Spleen (tissue), 11 donors: ENCODE results near the gene KIAA1614. TPM values are rescaled to one million over a fixed set of nuclear protein-coding genes. Genes with fewer than 3 reads are reported as not detected.

Experiments
- DNase-seq: peaks from one replicate; pipeline ENCODE4 v3.0.0-alpha.2; 2020
- H3K27ac ChIP-seq, 8 donors: fragments of 200-600 bp; sonication (generic) in 7 of 8; 1 replicate in 4 of 8; 2 replicates in 4 of 8; pipeline versions ENCODE4 v1.5.0 to v1.8.0; 2016 to 2021; ENCODE audit warnings: inconsistent platforms in 4 of 8, mild to moderate bottlenecking in 4 of 8, moderate library complexity in 1 of 8
- H3K27me3 ChIP-seq, 7 donors: fragments of 200-600 bp; sonication (generic) in 6 of 7; replicated peaks in 1 of 7; 1 replicate in 4 of 7; 2 replicates in 3 of 7; pipeline versions ENCODE4 v1.5.0 to v1.8.0; 2016 to 2021; ENCODE audit warnings: inconsistent platforms in 3 of 7, mild to moderate bottlenecking in 1 of 7
- H3K36me3 ChIP-seq, 6 donors: fragments of 200-600 bp; sonication (generic) in 5 of 6; 1 replicate in 4 of 6; 2 replicates in 2 of 6; pipeline versions ENCODE4 v1.5.0 to v1.8.0; 2016 to 2021; ENCODE audit warnings: inconsistent platforms in 2 of 6
- H3K4me1 ChIP-seq, 6 donors: fragments of 200-600 bp; sonication (generic) in 5 of 6; 1 replicate in 3 of 6; 2 replicates in 3 of 6; pipeline versions ENCODE4 v1.5.0 to v1.8.0; 2016 to 2021; ENCODE audit warnings: inconsistent platforms in 3 of 6
- H3K4me3 ChIP-seq, 8 donors: fragments of 200-600 bp; sonication (generic) in 7 of 8; 1 replicate in 4 of 8; 2 replicates in 4 of 8; pipeline versions ENCODE4 v1.5.0 to v1.8.0; 2016 to 2021; ENCODE audit warnings: inconsistent platforms in 4 of 8, mild to moderate bottlenecking in 4 of 8, moderate library complexity in 2 of 8
- H3K9me3 ChIP-seq, 8 donors: fragments of 200-600 bp; sonication (generic) in 7 of 8; 1 replicate in 4 of 8; 2 replicates in 4 of 8; pipeline versions ENCODE4 v1.5.0 to v1.8.0; 2016 to 2021; ENCODE audit warnings: inconsistent platforms in 4 of 8
- POLR2A ChIP-seq, 3 donors: fragments of 450-650 bp; IDR thresholded peaks; one replicate each; pipeline ENCODE4 v1.5.1; 2017; ENCODE audit warnings: antibody characterized with exemption in 3 of 3, mild to moderate bottlenecking in 1 of 3
- POLR2AphosphoS5 ChIP-seq, 3 donors: sonication (generic); formaldehyde crosslinking; IDR thresholded peaks; one replicate each; pipeline ENCODE4 v1.5.1; 2017; ENCODE audit warnings: antibody characterized with exemption in 3 of 3
- WGBS, 5 donors: extraction: QIAGEN DNeasy Blood & Tissue Kit in 3 of 5; methylation state at CpG; one replicate each; pipeline versions ENCODE4 v1.1.5 to v1.1.7; 2013 to 2018; 5-methylcytosine and 5-hydroxymethylcytosine counted together
- intact Hi-C: fragments of 100-400 bp; cut with DNase I; formaldehyde crosslinking; loops from one replicate; pipeline ENCODE4 v1.15.0; 2023; ENCODE audit warnings: low total_unique reads
- polyA plus RNA-seq, 3 donors: library from polyadenylated mRNA; stranded (reverse); fragments of 200-250 nt; gene quantifications; one replicate each; pipeline ENCODE4 v1.2.1, GENCODE V29; 2013
- total RNA-seq, 7 donors: library from RNA; depleted of rRNA in 3 of 7; stranded (reverse); fragments of >200 nt in 3 of 7; fragmentation: NEBNext Ultra II Directional in 4 of 7; extraction: Animal tissue kit (Norgen Biotek cat#: 25700) in 4 of 7; gene quantifications; one replicate each; pipeline versions ENCODE4 v1.1.0 to v1.2.1, GENCODE V29; 2016 to 2021
- TF ChIP-seq, protein P1 (sequence below), 11 experiments: fragments of 200-600 bp in 7 of 11; fragments of 450-650 bp in 4 of 11; sonication (generic) in 4 of 11; IDR thresholded peaks in 8 of 11; conservative IDR thresholded peaks in 3 of 11; 1 replicate in 7 of 11; 2 replicates in 4 of 11; pipeline versions ENCODE4 v1.4.0 to v1.8.0; 2016 to 2021; ENCODE audit warnings: antibody characterized with exemption in 11 of 11, inconsistent platforms in 4 of 11, mild to moderate bottlenecking in 1 of 11
- donor health status: healthy with polysubstance abuse.
- donor health status: DM: no; HTN: no; CAD: no; lungs with moderate emphysema.
- donor health status: DM: no; HTN: no; CAD: no.
- donor health status: Bipolar disorder and iron deficiency.
- donor health status: healthy.
- donor health status: DM: no; HTN: no; CAD: no.
- donor health status: DM: yes; HTN: yes; CAD: no.

Gene KIAA1614
- total and polyA plus RNA-seq, 10 donors, result 0.50 to 7.4 (median 3.0) TPM

DNA sequence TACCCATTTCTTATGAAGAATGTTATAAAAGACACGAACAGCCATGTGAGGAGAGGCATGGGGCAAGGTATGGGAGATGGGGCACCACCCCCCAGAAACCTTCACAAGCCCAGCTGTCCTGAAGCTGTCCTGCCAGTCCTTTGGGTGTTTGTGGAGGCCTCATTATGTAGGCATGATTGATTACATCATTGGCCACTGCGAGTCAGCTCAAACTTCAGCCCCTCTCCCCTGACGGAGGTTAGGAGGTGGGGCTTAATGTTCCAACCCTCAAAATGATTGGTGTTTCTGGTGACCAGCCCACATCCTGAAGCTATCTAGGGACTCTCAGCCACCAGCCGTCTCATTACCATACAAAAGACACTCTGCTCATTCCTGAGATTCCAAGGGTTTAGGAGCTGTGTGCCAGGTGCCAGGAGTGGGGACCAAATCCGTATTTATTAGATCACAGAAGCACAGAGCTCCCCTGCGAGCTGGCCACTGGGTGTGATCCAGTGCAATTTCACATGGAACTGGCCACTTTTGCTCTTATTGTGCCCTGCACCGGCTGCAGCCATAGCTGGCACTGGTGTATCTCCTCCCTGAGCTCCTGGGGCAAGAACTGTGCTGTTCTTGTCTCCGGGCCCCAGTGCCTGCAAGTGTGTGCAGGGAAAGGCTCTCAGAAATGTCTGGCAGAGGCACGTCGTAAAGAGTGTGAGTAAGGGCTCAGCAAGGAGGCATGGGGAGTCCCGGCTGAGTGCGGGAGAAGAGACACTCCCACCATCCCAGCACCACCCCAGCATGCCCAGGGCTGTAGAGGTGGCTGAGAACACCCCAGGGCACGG lies 10.5 kb downstream of the KIAA1614 start:
- no peaks in the 10 kb centered on the region for H3K27me3 ChIP-seq
- peaks cover 4 to 24% (median 15%) of the 10 kb centered on the region in 6 donors for H3K4me1 ChIP-seq
- H3K4me3 ChIP-seq, result no peak overlapping the region
- intact Hi-C loops, result no loop called here
- TF ChIP-seq POLR2AphosphoS5 (IDR thresholded peaks at IDR 0.05) (no peak), POLR2A (IDR thresholded peaks at IDR 0.05) (no peak)
- TF ChIP-seq, protein P1, sequence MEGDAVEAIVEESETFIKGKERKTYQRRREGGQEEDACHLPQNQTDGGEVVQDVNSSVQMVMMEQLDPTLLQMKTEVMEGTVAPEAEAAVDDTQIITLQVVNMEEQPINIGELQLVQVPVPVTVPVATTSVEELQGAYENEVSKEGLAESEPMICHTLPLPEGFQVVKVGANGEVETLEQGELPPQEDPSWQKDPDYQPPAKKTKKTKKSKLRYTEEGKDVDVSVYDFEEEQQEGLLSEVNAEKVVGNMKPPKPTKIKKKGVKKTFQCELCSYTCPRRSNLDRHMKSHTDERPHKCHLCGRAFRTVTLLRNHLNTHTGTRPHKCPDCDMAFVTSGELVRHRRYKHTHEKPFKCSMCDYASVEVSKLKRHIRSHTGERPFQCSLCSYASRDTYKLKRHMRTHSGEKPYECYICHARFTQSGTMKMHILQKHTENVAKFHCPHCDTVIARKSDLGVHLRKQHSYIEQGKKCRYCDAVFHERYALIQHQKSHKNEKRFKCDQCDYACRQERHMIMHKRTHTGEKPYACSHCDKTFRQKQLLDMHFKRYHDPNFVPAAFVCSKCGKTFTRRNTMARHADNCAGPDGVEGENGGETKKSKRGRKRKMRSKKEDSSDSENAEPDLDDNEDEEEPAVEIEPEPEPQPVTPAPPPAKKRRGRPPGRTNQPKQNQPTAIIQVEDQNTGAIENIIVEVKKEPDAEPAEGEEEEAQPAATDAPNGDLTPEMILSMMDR (IDR thresholded peaks at IDR 0.05 in 8 of 11, conservative IDR thresholded peaks at IDR 0.05 in 3 of 11), result no peak
- 66 to 78% (median 75%) methylated on average over 13 of the region's 13 CpGs for WGBS, 5 donors
- no peak for DNase-seq
- H3K36me3 ChIP-seq, result no peaks in the 10 kb centered on the region
- no peaks in the 10 kb centered on the region for H3K9me3 ChIP-seq
- no peak overlapping the region for H3K27ac ChIP-seq

GRCh38 chr1:180923887-180924286 lies 11.2 kb downstream of the KIAA1614 start:
- no peak for DNase-seq
- Histone ChIP-seq H3K36me3 (no peaks in the 10 kb centered on the region), H3K9me3 (no peaks in the 10 kb centered on the region), H3K4me1 (peaks cover 4 to 24% (median 15%) of the 10 kb centered on the region in 6 donors), H3K27ac (no peak overlapping the region), H3K27me3 (no peaks in the 10 kb centered on the region), H3K4me3 (no peak overlapping the region)
- intact Hi-C loops, result no loop called here
- no peak for TF ChIP-seq POLR2AphosphoS5 (IDR thresholded peaks at IDR 0.05)
- no peak for TF ChIP-seq POLR2A (IDR thresholded peaks at IDR 0.05)
- TF ChIP-seq, protein P1 (IDR thresholded peaks at IDR 0.05 in 8 of 11, conservative IDR thresholded peaks at IDR 0.05 in 3 of 11), result no peak
- WGBS, 5 donors, result 70 to 90% (median 74%) methylated on average over 4 of the region's 4 CpGs

DNA sequence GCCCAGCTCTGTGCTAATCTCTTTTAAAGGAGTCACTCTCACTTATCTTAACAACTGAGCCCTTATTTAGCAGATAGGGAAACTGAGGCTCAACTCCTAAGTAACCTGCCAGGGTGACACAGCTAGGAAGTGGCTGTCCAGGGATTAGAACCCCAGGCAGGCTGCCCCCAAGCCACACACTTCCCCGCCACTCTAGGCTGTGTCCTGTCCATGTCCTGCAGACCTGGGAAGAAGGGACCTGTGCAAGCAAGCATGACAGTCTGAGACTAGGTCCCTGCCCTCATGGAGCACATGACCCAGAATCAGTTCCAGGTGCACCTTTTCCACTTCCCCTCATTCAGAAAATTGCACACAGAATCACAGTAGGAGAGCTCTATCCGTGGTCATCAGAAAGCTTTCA lies 12.2 kb downstream of the KIAA1614 start:
- no peaks in the 10 kb centered on the region for H3K27me3 ChIP-seq
- H3K4me1 ChIP-seq, result peaks cover 4 to 24% (median 15%) of the 10 kb centered on the region in 6 donors
- peaks cover 0 to 5% (median 0%) of the 10 kb centered on the region in 6 donors for H3K36me3 ChIP-seq
- H3K4me3 ChIP-seq, result no peak overlapping the region
- intact Hi-C loops, result no loop called here
- TF ChIP-seq, protein P1 (IDR thresholded peaks at IDR 0.05 in 8 of 11, conservative IDR thresholded peaks at IDR 0.05 in 3 of 11), result no peak
- TF ChIP-seq POLR2A (IDR thresholded peaks at IDR 0.05), result no peak
- no peak for TF ChIP-seq POLR2AphosphoS5 (IDR thresholded peaks at IDR 0.05)
- no peaks in the 10 kb centered on the region for H3K9me3 ChIP-seq
- no peak overlapping the region for H3K27ac ChIP-seq
- 74 to 90% (median 84%) methylated on average over 2 of the region's 2 CpGs for WGBS, 5 donors
- no peak for DNase-seq

DNA sequence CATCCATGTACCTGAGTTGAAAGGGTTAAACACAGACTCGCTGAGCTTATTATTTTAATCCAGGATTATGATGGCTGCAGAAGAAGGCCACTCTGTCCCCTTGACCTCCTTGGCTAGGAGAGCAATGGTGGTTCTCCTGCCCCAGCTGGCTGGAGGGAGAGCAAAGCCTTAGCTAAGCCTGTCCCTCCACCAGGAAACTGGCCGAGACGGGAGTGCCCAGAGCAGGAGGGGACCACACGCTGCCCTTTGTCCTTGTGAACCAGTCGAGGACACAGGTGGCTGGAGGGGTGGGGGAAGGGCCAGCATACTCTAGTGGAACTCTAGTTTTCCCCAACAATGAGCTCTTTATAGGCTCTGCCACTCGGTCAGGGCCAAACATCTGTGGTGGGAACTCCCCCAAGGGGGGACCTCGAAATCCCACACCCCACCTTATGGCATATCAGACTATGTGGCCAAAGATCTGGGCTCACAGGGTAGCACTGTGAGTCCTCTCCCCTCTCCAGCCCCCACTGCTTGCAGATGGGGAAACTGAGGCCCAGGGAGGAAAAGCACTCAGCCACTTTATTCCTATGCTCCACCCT lies 12.9 kb downstream of the KIAA1614 start:
- TF ChIP-seq POLR2AphosphoS5 (IDR thresholded peaks at IDR 0.05), result no peak
- TF ChIP-seq, protein P1 (IDR thresholded peaks at IDR 0.05 in 8 of 11, conservative IDR thresholded peaks at IDR 0.05 in 3 of 11), result no peak
- no peak for TF ChIP-seq POLR2A (IDR thresholded peaks at IDR 0.05)
- H3K9me3 ChIP-seq, result no peaks in the 10 kb centered on the region
- H3K27ac ChIP-seq, result peak overlapping the region in 2 of 8 donors; percentile 26 to 39
- no peak for DNase-seq
- no peak overlapping the region for H3K4me3 ChIP-seq
- WGBS, 5 donors, result 53 to 67% (median 62%) methylated on average over 5 to 7 of the region's 7 CpGs
- peaks cover 4 to 24% (median 15%) of the 10 kb centered on the region in 6 donors for H3K4me1 ChIP-seq
- H3K36me3 ChIP-seq, result peaks cover 0 to 8% (median 0%) of the 10 kb centered on the region in 6 donors
- intact Hi-C loops, result no loop called here
- H3K27me3 ChIP-seq, result no peaks in the 10 kb centered on the region
